Measurements from ENCODE around the gene TMA7B.

DNA sequence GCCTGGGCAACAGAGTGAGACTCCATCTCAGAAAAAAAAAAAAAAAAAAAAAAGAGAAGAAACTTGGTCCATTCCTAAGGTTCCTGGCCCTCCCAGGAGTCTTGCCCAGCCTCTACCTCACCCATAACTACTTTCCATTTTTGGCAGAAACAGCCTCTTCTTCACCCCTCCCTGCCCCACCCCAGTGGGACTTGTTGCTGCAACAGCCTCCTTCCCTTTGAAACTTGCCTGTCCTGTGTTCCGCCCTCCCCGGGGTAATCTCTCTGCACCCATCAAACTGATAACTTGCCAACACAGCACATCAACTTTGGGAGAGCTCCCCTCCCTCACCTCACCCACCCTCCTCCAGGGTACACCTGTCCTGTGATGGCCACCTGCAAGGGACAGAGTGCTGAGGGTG, 24.5 kb downstream of the TMA7B start:
- TF ChIP-seq, protein P1, sequence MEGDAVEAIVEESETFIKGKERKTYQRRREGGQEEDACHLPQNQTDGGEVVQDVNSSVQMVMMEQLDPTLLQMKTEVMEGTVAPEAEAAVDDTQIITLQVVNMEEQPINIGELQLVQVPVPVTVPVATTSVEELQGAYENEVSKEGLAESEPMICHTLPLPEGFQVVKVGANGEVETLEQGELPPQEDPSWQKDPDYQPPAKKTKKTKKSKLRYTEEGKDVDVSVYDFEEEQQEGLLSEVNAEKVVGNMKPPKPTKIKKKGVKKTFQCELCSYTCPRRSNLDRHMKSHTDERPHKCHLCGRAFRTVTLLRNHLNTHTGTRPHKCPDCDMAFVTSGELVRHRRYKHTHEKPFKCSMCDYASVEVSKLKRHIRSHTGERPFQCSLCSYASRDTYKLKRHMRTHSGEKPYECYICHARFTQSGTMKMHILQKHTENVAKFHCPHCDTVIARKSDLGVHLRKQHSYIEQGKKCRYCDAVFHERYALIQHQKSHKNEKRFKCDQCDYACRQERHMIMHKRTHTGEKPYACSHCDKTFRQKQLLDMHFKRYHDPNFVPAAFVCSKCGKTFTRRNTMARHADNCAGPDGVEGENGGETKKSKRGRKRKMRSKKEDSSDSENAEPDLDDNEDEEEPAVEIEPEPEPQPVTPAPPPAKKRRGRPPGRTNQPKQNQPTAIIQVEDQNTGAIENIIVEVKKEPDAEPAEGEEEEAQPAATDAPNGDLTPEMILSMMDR (IDR thresholded peaks at IDR 0.05), result no peak
- no peak for TF ChIP-seq POLR2A (IDR thresholded peaks at IDR 0.05)
- no peak for TF ChIP-seq POLR2AphosphoS5 (IDR thresholded peaks at IDR 0.05)
- no peak for TF ChIP-seq EP300 (IDR thresholded peaks at IDR 0.05)
